ENCODE data around the gene CDC42BPG. TPM values are rescaled to one million over a fixed set of nuclear protein-coding genes. Genes with fewer than 3 reads are reported as not detected.

The CDC42BPG gene
- total and polyA plus RNA-seq, 9 donors: 0.35 to 9.5 (median 3.2) TPM

- no peaks in the 10 kb centered on the region for H3K36me3 ChIP-seq
- 6 to 11% (median 6%) methylated on average over 3 of the region's 3 CpGs for WGBS, 3 donors
- DNase-seq: peak in 2 of 5 donors; percentile 14 to 24
- peaks cover 7% of the 10 kb centered on the region for H3K4me1 ChIP-seq (ENCODE audit: insufficient read depth)
- H3K27me3 ChIP-seq: no peaks in the 10 kb centered on the region
- H3K4me3 ChIP-seq: peak overlapping the region; percentile 74
- TF ChIP-seq POLR2A (IDR thresholded peaks at IDR 0.05): no peak
- no peak for TF ChIP-seq EP300 (IDR thresholded peaks at IDR 0.05)
- TF ChIP-seq, protein P1, sequence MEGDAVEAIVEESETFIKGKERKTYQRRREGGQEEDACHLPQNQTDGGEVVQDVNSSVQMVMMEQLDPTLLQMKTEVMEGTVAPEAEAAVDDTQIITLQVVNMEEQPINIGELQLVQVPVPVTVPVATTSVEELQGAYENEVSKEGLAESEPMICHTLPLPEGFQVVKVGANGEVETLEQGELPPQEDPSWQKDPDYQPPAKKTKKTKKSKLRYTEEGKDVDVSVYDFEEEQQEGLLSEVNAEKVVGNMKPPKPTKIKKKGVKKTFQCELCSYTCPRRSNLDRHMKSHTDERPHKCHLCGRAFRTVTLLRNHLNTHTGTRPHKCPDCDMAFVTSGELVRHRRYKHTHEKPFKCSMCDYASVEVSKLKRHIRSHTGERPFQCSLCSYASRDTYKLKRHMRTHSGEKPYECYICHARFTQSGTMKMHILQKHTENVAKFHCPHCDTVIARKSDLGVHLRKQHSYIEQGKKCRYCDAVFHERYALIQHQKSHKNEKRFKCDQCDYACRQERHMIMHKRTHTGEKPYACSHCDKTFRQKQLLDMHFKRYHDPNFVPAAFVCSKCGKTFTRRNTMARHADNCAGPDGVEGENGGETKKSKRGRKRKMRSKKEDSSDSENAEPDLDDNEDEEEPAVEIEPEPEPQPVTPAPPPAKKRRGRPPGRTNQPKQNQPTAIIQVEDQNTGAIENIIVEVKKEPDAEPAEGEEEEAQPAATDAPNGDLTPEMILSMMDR (IDR thresholded peaks at IDR 0.05): no peak
- H3K27ac ChIP-seq: peak overlapping the region in 1 of 2 donors; percentile 9
- intact Hi-C loops (cut with DNase I): loop anchor here in 1 of 4 donors (5.0 kb wide), 1 partner anchor 35 kb away; the partner anchor contains the start of gene RASGRP2
- H3K9me3 ChIP-seq: no peaks in the 10 kb centered on the region
Observed at GRCh38 chr11:64776875-64777274, 67.6 kb downstream of the CDC42BPG start.

DNA sequence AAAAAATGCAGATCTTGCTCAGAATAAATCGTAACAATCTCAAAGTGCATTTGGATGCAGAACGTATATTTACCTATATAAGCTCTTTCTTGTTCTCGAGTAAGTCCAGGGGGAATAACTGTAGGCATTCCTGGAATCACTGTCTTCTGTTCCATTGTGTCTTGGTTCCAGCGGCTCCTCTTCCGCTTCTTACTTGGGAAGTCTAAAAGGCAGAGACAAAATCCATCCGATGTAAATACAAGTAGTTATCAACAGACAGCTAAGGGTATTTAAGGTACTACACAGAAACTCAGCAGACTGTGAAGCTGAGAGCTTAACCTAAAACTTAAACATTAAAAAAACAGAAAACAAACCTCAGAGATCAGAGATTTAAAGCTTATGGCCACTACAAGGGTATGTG lies 68.0 kb downstream of the CDC42BPG start:
- Histone ChIP-seq H3K4me1 (ENCODE audit: insufficient read depth) (peaks cover 7% of the 10 kb centered on the region), H3K27me3 (no peaks in the 10 kb centered on the region), H3K36me3 (no peaks in the 10 kb centered on the region), H3K4me3 (peak overlapping the region; percentile 74), H3K27ac (no peak overlapping the region), H3K9me3 (no peaks in the 10 kb centered on the region)
- DNase-seq: no peak
- TF ChIP-seq, protein P1 (IDR thresholded peaks at IDR 0.05): no peak
- TF ChIP-seq POLR2A (IDR thresholded peaks at IDR 0.05): no peak
- TF ChIP-seq EP300 (IDR thresholded peaks at IDR 0.05): no peak
- WGBS, 3 donors: 44 to 55% (median 48%) methylated on average over 6 of the region's 6 CpGs
- intact Hi-C loops (cut with DNase I): loop anchor here in 1 of 4 donors (5.0 kb wide), 1 partner anchor 34 kb away; the partner anchor contains the start of gene RASGRP2

DNA sequence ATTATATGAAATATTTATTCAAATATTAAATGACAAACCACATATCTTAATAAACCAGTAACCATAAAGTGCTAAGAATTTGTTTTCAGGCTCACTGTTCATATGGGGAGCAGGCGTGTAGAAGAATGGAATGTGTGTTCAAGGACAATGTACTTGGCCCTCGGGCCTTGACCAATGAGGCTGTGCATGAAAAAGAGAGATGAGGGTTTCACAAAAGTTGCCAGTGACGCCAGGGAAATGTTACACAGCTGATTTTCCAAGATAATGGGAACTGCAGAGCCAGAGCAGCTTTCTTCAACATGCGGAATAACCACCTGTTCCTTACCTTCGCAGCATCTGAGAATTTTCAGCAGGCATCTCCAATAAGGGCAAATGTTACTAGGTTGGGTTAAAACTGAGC lies 70.3 kb downstream of the CDC42BPG start:
- peak in 1 of 5 donors; percentile 5 for DNase-seq
- Histone ChIP-seq H3K27me3 (no peaks in the 10 kb centered on the region), H3K27ac (no peak overlapping the region), H3K4me3 (no peak overlapping the region), H3K36me3 (no peaks in the 10 kb centered on the region), H3K4me1 (ENCODE audit: insufficient read depth) (peaks cover 7% of the 10 kb centered on the region), H3K9me3 (no peaks in the 10 kb centered on the region)
- TF ChIP-seq, protein P1 (IDR thresholded peaks at IDR 0.05): no peak
- TF ChIP-seq EP300 (IDR thresholded peaks at IDR 0.05): no peak
- intact Hi-C loops (cut with DNase I): no loop called here
- WGBS, 3 donors: 13 to 32% (median 17%) methylated on average over 5 of the region's 5 CpGs

MicroRNA genes within 50 kb of the gene (microRNA counts, 767-probe panel; counts per million panel counts)
- 3,422 counts per million, percentile 87 among the panel's probes with 10 or more counts for microRNA hsa-miR-192-5p

Other genes starting within 250 kb of the CDC42BPG start
- 10 to 100 TPM in 5 of 7 donors, 1 to 10 TPM in 2; 7.0 to 64.1 (median 19.7) TPM for gene NRXN2, start 121.5 kb downstream of the CDC42BPG start, total RNA-seq
- 10 to 100 TPM in 1 of 2 donors, 1 to 10 TPM in 1; 6.4 to 21.5 TPM for gene NRXN2, start 121.5 kb downstream of the CDC42BPG start, polyA plus RNA-seq
- gene RASGRP2, start 100.5 kb downstream of the CDC42BPG start, total RNA-seq: 10 to 100 TPM in 1 of 7 donors, 1 to 10 TPM in 6; 2.1 to 18.9 (median 7.6) TPM
- 1 to 10 TPM; 7.0 to 9.0 TPM for gene RASGRP2, start 100.5 kb downstream of the CDC42BPG start, polyA plus RNA-seq
- 10 to 100 TPM in 1 of 7 donors, 1 to 10 TPM in 5, under 1 TPM in 1; 0.24 to 12.0 (median 3.1) TPM for gene PYGM, start 84.7 kb downstream of the CDC42BPG start, total RNA-seq
- 1 to 10 TPM; 1.9 to 6.7 TPM for gene PYGM, start 84.7 kb downstream of the CDC42BPG start, polyA plus RNA-seq
- 100 to 1,000 TPM; 231 to 380 (median 306) TPM for gene SF1, start 66.1 kb downstream of the CDC42BPG start, total RNA-seq
- gene SF1, start 66.1 kb downstream of the CDC42BPG start, polyA plus RNA-seq: 100 to 1,000 TPM; 131 to 388 TPM
- 10 to 100 TPM in 5 of 7 donors, 1 to 10 TPM in 2; 5.6 to 15.5 (median 13.0) TPM for gene MAP4K2, start 41.4 kb downstream of the CDC42BPG start, total RNA-seq
- gene MAP4K2, start 41.4 kb downstream of the CDC42BPG start, polyA plus RNA-seq: 1 to 10 TPM; 2.3 to 9.9 TPM
- 10 to 100 TPM; 17.5 to 28.6 (median 22.6) TPM for gene MEN1, start 34.1 kb downstream of the CDC42BPG start, total RNA-seq
- gene MEN1, start 34.1 kb downstream of the CDC42BPG start, polyA plus RNA-seq: 10 to 100 TPM; 14.4 to 20.4 TPM
- 10 to 100 TPM; 14.3 to 87.8 (median 42.2) TPM for gene EHD1, start 34.0 kb upstream of the CDC42BPG start, total RNA-seq
- gene EHD1, start 34.0 kb upstream of the CDC42BPG start, polyA plus RNA-seq: 10 to 100 TPM; 14.5 to 14.8 TPM
- gene ATG2A, start 72.6 kb upstream of the CDC42BPG start, total RNA-seq: 10 to 100 TPM; 22.2 to 40.1 (median 30.4) TPM
- 10 to 100 TPM in 1 of 2 donors, 1 to 10 TPM in 1; 2.2 to 23.4 TPM for gene ATG2A, start 72.6 kb upstream of the CDC42BPG start, polyA plus RNA-seq
- gene PPP2R5B, start 80.0 kb upstream of the CDC42BPG start, total RNA-seq: 10 to 100 TPM in 5 of 7 donors, 1 to 10 TPM in 2; 9.0 to 12.8 (median 12.2) TPM
- 10 to 100 TPM in 1 of 2 donors, 1 to 10 TPM in 1; 8.0 to 16.2 TPM for gene PPP2R5B, start 80.0 kb upstream of the CDC42BPG start, polyA plus RNA-seq
- 1 to 10 TPM in 3 of 7 donors, under 1 TPM in 3, not detected in 1; 0.45 to 1.6 (median 0.88) TPM for gene GPHA2, start 91.2 kb upstream of the CDC42BPG start, total RNA-seq
- gene GPHA2, start 91.2 kb upstream of the CDC42BPG start, polyA plus RNA-seq: under 1 TPM in 1 of 2 donors, not detected in 1; 0.58 TPM
- under 1 TPM in 1 of 7 donors, not detected in 6; 0.46 TPM for gene MAJIN, start 127.5 kb upstream of the CDC42BPG start, total RNA-seq
- gene MAJIN, start 127.5 kb upstream of the CDC42BPG start, polyA plus RNA-seq: not detected
- gene BATF2, start 152.3 kb upstream of the CDC42BPG start, total RNA-seq: 1 to 10 TPM; 1.4 to 3.4 (median 2.3) TPM
- gene BATF2, start 152.3 kb upstream of the CDC42BPG start, polyA plus RNA-seq: 1 to 10 TPM; 1.5 to 2.8 TPM
- gene ARL2, start 169.5 kb upstream of the CDC42BPG start, total RNA-seq: 100 to 1,000 TPM in 4 of 7 donors, 10 to 100 TPM in 3; 77.3 to 147 (median 101) TPM
- 10 to 100 TPM; 60.9 to 86.3 TPM for gene ARL2, start 169.5 kb upstream of the CDC42BPG start, polyA plus RNA-seq
- gene SNX15, start 182.8 kb upstream of the CDC42BPG start, total RNA-seq: 10 to 100 TPM; 10.2 to 30.5 (median 19.9) TPM
- 10 to 100 TPM; 15.0 to 23.8 TPM for gene SNX15, start 182.8 kb upstream of the CDC42BPG start, polyA plus RNA-seq
- gene SAC3D1, start 196.6 kb upstream of the CDC42BPG start, total RNA-seq: 10 to 100 TPM in 2 of 7 donors, 1 to 10 TPM in 5; 7.3 to 11.6 (median 8.5) TPM
- gene SAC3D1, start 196.6 kb upstream of the CDC42BPG start, polyA plus RNA-seq: 1 to 10 TPM; 1.1 to 7.6 TPM
- 10 to 100 TPM; 12.1 to 33.7 (median 17.6) TPM for gene NAALADL1, start 213.9 kb upstream of the CDC42BPG start, total RNA-seq
- gene NAALADL1, start 213.9 kb upstream of the CDC42BPG start, polyA plus RNA-seq: 10 to 100 TPM in 1 of 2 donors, 1 to 10 TPM in 1; 7.1 to 33.2 TPM
- gene CDCA5, start 239.4 kb upstream of the CDC42BPG start, total RNA-seq: 1 to 10 TPM in 2 of 7 donors, under 1 TPM in 4, not detected in 1; 0.38 to 2.8 (median 0.52) TPM
- 1 to 10 TPM; 1.0 to 1.2 TPM for gene CDCA5, start 239.4 kb upstream of the CDC42BPG start, polyA plus RNA-seq
- gene ZFPL1, start 239.6 kb upstream of the CDC42BPG start, total RNA-seq: 10 to 100 TPM; 30.5 to 41.6 (median 35.1) TPM
- 10 to 100 TPM; 11.2 to 44.8 TPM for gene ZFPL1, start 239.6 kb upstream of the CDC42BPG start, polyA plus RNA-seq